SK-N-SH (cell line): ENCODE results near the gene HK1. TPM values are rescaled to one million over a fixed set of nuclear protein-coding genes. Genes with fewer than 3 reads are reported as not detected.
A peak's percentile ranks its signal among the peaks of the same experiment; 100 is the strongest.

ENCODE experiments used
- CTCF ChIA-PET: fragments of 300-600, 350-600 bp; formaldehyde crosslinking; extraction: SDS; loops from one replicate; lab custom pipeline; 2021; lab: Yijun Ruan, JAX
- POLR2A ChIA-PET: fragments of 350-600 bp; sonication (Branson Sonifier 250); formaldehyde crosslinking; extraction: SDS; loops from one replicate; lab custom pipeline; 2020; ENCODE audit warnings: antibody characterized with exemption, inconsistent platforms; lab: Yijun Ruan, JAX
- DNase-seq: peaks from one replicate; pipeline ENCODE4 v3.0.0; 2012
- H2AFZ ChIP-seq: fragments of 200-600 bp; sonication (generic); 2 replicates; pipeline ENCODE4 v1.8.1; 2016; ENCODE audit warnings: antibody characterized with exemption, mild to moderate bottlenecking, low read depth
- H3F3A ChIP-seq: fragments of 200-600 bp; sonication (generic); replicated peaks from 2 replicates; pipeline ENCODE3; 2016; ENCODE audit warnings: antibody characterized with exemption, mild to moderate bottlenecking; ENCODE audit not compliant: insufficient read depth
- H3K27ac ChIP-seq, 2 experiments: fragments of 200-500 bp in 1 of 2; fragments of 200-600 bp in 1 of 2; sonication (Bioruptor generic) in 1 of 2; sonication (generic), shearing (Covaris generic) in 1 of 2; 2 replicates each; pipeline versions ENCODE4 v1.5.1 to v1.6.1; 2014 to 2016; ENCODE audit warnings: low read depth in 2 of 2, inconsistent platforms in 1 of 2, low read length in 1 of 2, mild to moderate bottlenecking in 1 of 2, mixed read lengths in 1 of 2
- H3K27me3 ChIP-seq: fragments of 200-600 bp; sonication (generic), shearing (Covaris generic); 2 replicates; pipeline ENCODE4 v1.6.1; 2016; ENCODE audit warnings: mixed run types; ENCODE audit not compliant: insufficient read depth
- H3K36me3 ChIP-seq, 2 experiments: fragments of 200-500 bp in 1 of 2; fragments of 200-600 bp in 1 of 2; sonication (Bioruptor generic) in 1 of 2; sonication (generic) in 1 of 2; replicated peaks in 1 of 2; 2 replicates each; pipeline versions ENCODE3 to v1.5.1; 2014 to 2016; ENCODE audit warnings: low read length in 1 of 2, mild to moderate bottlenecking in 1 of 2; ENCODE audit not compliant: insufficient read depth in 2 of 2, control insufficient read depth in 1 of 2
- H3K4me1 ChIP-seq, 2 experiments: fragments of 200-500 bp in 1 of 2; fragments of 200-600 bp in 1 of 2; sonication (Bioruptor generic) in 1 of 2; sonication (generic), shearing (Covaris generic) in 1 of 2; 2 replicates each; pipeline versions ENCODE4 v1.5.1 to v1.6.1; 2014 to 2016; ENCODE audit warnings: low read depth in 1 of 2, low read length in 1 of 2, mixed run types in 1 of 2; ENCODE audit not compliant: insufficient read depth in 2 of 2, control insufficient read depth in 1 of 2
- H3K4me2 ChIP-seq: fragments of 200-600 bp; sonication (generic), shearing (Covaris generic); 2 replicates; pipeline ENCODE4 v1.6.1; 2017; ENCODE audit warnings: mixed run types
- H3K4me3 ChIP-seq, 2 experiments: fragments of 200-500 bp in 1 of 2; fragments of 200-600 bp in 1 of 2; sonication (Bioruptor generic) in 1 of 2; sonication (generic), shearing (Covaris generic) in 1 of 2; 2 replicates each; pipeline versions ENCODE4 v1.5.1 to v1.8.1; 2014 to 2016; ENCODE audit warnings: low read depth in 2 of 2, inconsistent platforms in 1 of 2, low read length in 1 of 2, mild to moderate bottlenecking in 1 of 2, mixed read lengths in 1 of 2, moderate library complexity in 1 of 2
- H3K79me2 ChIP-seq: fragments of 200-600 bp; sonication (generic); 2 replicates; pipeline ENCODE4 v1.8.1; 2017; ENCODE audit warnings: mild to moderate bottlenecking; ENCODE audit not compliant: insufficient read depth
- H3K9ac ChIP-seq: fragments of 200-600 bp; sonication (generic); 2 replicates; pipeline ENCODE4 v1.6.1; 2017; ENCODE audit warnings: mixed run types
- H3K9me2 ChIP-seq: fragments of 200-600 bp; sonication (generic); 2 replicates; pipeline ENCODE4 v1.6.1; 2017; ENCODE audit warnings: mixed run types
- H3K9me3 ChIP-seq: fragments of 200-600 bp; sonication (generic); 2 replicates; pipeline ENCODE4 v1.6.1; 2017; ENCODE audit warnings: mixed run types, mild to moderate bottlenecking, moderate library complexity
- H4K20me1 ChIP-seq: fragments of 200-600 bp; sonication (generic); 2 replicates; pipeline ENCODE4 v1.6.1; 2017; ENCODE audit warnings: mild to moderate bottlenecking, mixed run types; ENCODE audit not compliant: insufficient read depth
- CHD2 ChIP-seq: fragments of 150-350 bp; IDR thresholded peaks from 2 replicates; pipeline ENCODE4 v1.6.1; 2018; ENCODE audit warnings: low read length; ENCODE audit not compliant: partially characterized antibody
- EP300 ChIP-seq, 2 experiments: IDR thresholded peaks; 2 replicates each; pipeline versions ENCODE4 v1.4.0 to v1.6.1; 2012; ENCODE audit warnings: borderline replicate concordance in 1 of 2, low read depth in 1 of 2, low read length in 1 of 2
- FOSL2 ChIP-seq: IDR thresholded peaks from 2 replicates; pipeline ENCODE4 v1.4.0; 2012; ENCODE audit warnings: low read depth, mild to moderate bottlenecking, moderate library complexity, borderline replicate concordance
- FOXM1 ChIP-seq: IDR thresholded peaks from 2 replicates; pipeline ENCODE4 v1.4.0; 2012; ENCODE audit warnings: low read depth, mild to moderate bottlenecking
- GATA2 ChIP-seq: sonication (generic); formaldehyde crosslinking; IDR thresholded peaks from 2 replicates; pipeline ENCODE4 v1.5.0; 2020; ENCODE audit warnings: mild to moderate bottlenecking, missing genetic modification reagents
- IRF3 ChIP-seq: fragments of 150-350 bp; IDR thresholded peaks from 2 replicates; pipeline ENCODE4 v1.6.1; 2016; ENCODE audit warnings: mild to moderate bottlenecking, low read depth, low read length
- JUND ChIP-seq: IDR thresholded peaks from 2 replicates; pipeline ENCODE4 v1.4.0; 2012
- MEF2A ChIP-seq: IDR thresholded peaks from 2 replicates; pipeline ENCODE4 v1.4.0; 2012; ENCODE audit warnings: low read depth, borderline replicate concordance
- NFIC ChIP-seq: IDR thresholded peaks from 2 replicates; pipeline ENCODE4 v1.4.0; 2012; ENCODE audit warnings: borderline replicate concordance
- RCOR1 ChIP-seq: fragments of 150-350 bp; IDR thresholded peaks from 2 replicates; pipeline ENCODE4 v1.6.1; 2017; ENCODE audit warnings: antibody characterized with exemption, low read length
- RFX5 ChIP-seq: IDR thresholded peaks from 2 replicates; pipeline ENCODE4 v1.6.1; 2012; ENCODE audit warnings: mild to moderate bottlenecking, improper control_type of control experiment, low read length
- TCF12 ChIP-seq: IDR thresholded peaks from 2 replicates; pipeline ENCODE4 v1.4.0; 2012
- TEAD4 ChIP-seq: IDR thresholded peaks from 2 replicates; pipeline ENCODE4 v1.4.0; 2012; ENCODE audit warnings: mild to moderate bottlenecking, borderline replicate concordance; ENCODE audit not compliant: insufficient read depth
- USF2 ChIP-seq: fragments of 150-350 bp; IDR thresholded peaks from 2 replicates; pipeline ENCODE4 v1.6.1; 2017; ENCODE audit warnings: antibody characterized with exemption, low read length, low read depth, borderline replicate concordance
- YY1 ChIP-seq: IDR thresholded peaks from 2 replicates; pipeline ENCODE4 v1.4.0; 2012; ENCODE audit warnings: low read depth, mild to moderate bottlenecking
- WGBS: methylation state at CpG from one replicate; pipeline ENCODE4 v1.1.6; 2017; ENCODE audit warnings: low lambda C conversion rate; 5-methylcytosine and 5-hydroxymethylcytosine counted together
- polyA plus RNA-seq, 3 experiments: library from polyadenylated mRNA; depleted of rRNA; stranded (reverse); fragments of >200 nt; gene quantifications; 2 replicates each; pipeline ENCODE4 v1.2.3, GENCODE V29; 2012
- TF ChIP-seq, protein P1 (sequence below): IDR thresholded peaks from 2 replicates; pipeline ENCODE4 v1.4.0; 2012; ENCODE audit warnings: low read depth
- TF ChIP-seq, protein P2 (sequence below): IDR thresholded peaks from 2 replicates; pipeline ENCODE4; 2012

The HK1 gene
- polyA plus RNA-seq, 1 of the 3 experiments (the other 2 are of a cell fraction) = 38.7 TPM

- Histone ChIP-seq H2AFZ (peak overlapping the region; percentile 86; the same call in 1 of the 2 replicates), H3K27me3 (no peaks in the 10 kb centered on the region), H3K9ac (0 out of 2 replicates have a peak overlapping the region, but pooled peaks have one; percentile 3), H3K4me3 (no peak overlapping the region), H3K9me3 (no peaks in the 10 kb centered on the region), H3F3A (peaks cover 7% of the 10 kb centered on the region), H4K20me1 (peaks cover 13% of the 10 kb centered on the region), H3K27ac (peak overlapping the region in 1 of 2 experiments; percentile 32; a peak in 1 of 4 replicates), H3K79me2 (peaks cover 20% of the 10 kb centered on the region), H3K4me1 (peaks cover 14 to 28% of the 10 kb centered on the region in 2 experiments; a peak in 2 of 4 replicates), H3K36me3 (no peaks in the 10 kb centered on the region), H3K9me2 (no peaks in the 10 kb centered on the region), H3K4me2 (no peak overlapping the region)
- TF ChIP-seq TEAD4 (no peak), CHD2 (no peak), EP300 (IDR thresholded peaks at IDR 0.05; ENCODE audit: borderline replicate concordance in 1 of 2, low read depth in 1 of 2, low read length in 1 of 2) (no peak), JUND (no peak), IRF3 (no peak), GATA2 (CRISPR knock-in tag) (no peak), FOXM1 (no peak)
- TF ChIP-seq, protein P1, sequence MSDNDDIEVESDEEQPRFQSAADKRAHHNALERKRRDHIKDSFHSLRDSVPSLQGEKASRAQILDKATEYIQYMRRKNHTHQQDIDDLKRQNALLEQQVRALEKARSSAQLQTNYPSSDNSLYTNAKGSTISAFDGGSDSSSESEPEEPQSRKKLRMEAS = no peak
- WGBS = 91% methylated on average over 6 of the region's 6 CpGs
- CTCF ChIA-PET = interaction anchor here (1.6 kb wide), 1 partner anchor 26 kb away, joined by 3 read pairs; no protein-coding TSS in a partner anchor
- POLR2A ChIA-PET = no interaction called here
- DNase-seq = no peak
These were observed 37.5 kb downstream of the HK1 start for GRCh38 chr10:69315610-69316312.

GRCh38 chr10:69316313-69317059 is 38.2 kb downstream of the HK1 start:
- H3K4me1 ChIP-seq = peaks cover 20 to 35% of the 10 kb centered on the region in 2 experiments; a peak in 2 of 4 replicates
- H3K9ac ChIP-seq = 0 out of 2 replicates have a peak overlapping the region, but pooled peaks have one; percentile 3
- H3K79me2 ChIP-seq = peaks cover 27% of the 10 kb centered on the region
- H3K4me3 ChIP-seq = no peak overlapping the region
- peak overlapping the region; percentile 86; the same call in 1 of the 2 replicates for H2AFZ ChIP-seq
- POLR2A ChIA-PET = no interaction called here
- no peak overlapping the region for H3K4me2 ChIP-seq
- TF ChIP-seq TCF12 = peak; percentile 55
- 0 out of 2 replicates have a peak, but pooled peaks have one; percentile 27 for TF ChIP-seq TEAD4
- TF ChIP-seq, protein P2, sequence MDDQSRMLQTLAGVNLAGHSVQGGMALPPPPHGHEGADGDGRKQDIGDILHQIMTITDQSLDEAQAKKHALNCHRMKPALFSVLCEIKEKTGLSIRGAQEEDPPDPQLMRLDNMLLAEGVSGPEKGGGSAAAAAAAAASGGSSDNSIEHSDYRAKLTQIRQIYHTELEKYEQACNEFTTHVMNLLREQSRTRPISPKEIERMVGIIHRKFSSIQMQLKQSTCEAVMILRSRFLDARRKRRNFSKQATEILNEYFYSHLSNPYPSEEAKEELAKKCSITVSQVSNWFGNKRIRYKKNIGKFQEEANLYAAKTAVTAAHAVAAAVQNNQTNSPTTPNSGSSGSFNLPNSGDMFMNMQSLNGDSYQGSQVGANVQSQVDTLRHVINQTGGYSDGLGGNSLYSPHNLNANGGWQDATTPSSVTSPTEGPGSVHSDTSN = peak; percentile 77
- TF ChIP-seq YY1 = no peak
- TF ChIP-seq FOSL2 = peak; percentile 62; the same call in 1 of the 2 replicates
- no peak for TF ChIP-seq USF2
- TF ChIP-seq RFX5 = no peak
- peak; percentile 58 for TF ChIP-seq JUND
- no peak for TF ChIP-seq IRF3
- no peak for TF ChIP-seq GATA2 (CRISPR knock-in tag)
- no peak for TF ChIP-seq RCOR1
- no peak for TF ChIP-seq CHD2
- peak; percentile 74 for TF ChIP-seq NFIC
- no peak for TF ChIP-seq MEF2A
- TF ChIP-seq, protein P1 = no peak
- no peak for TF ChIP-seq FOXM1
- peaks cover 7% of the 10 kb centered on the region for H3F3A ChIP-seq
- no peak for DNase-seq
- no peaks in the 10 kb centered on the region for H3K27me3 ChIP-seq
- peak overlapping the region; percentile 29 to 32; a peak in 3 of 4 replicates for H3K27ac ChIP-seq
- 52% methylated on average over 3 of the region's 6 CpGs for WGBS
- CTCF ChIA-PET = interaction anchor here (1.6 kb wide), 1 partner anchor 27 kb away, joined by 3 read pairs; no protein-coding TSS in a partner anchor
- H3K36me3 ChIP-seq = no peaks in the 10 kb centered on the region
- no peaks in the 10 kb centered on the region for H3K9me2 ChIP-seq
- no peaks in the 10 kb centered on the region for H3K9me3 ChIP-seq
- peaks cover 20% of the 10 kb centered on the region for H4K20me1 ChIP-seq
